ENCODE data around the gene PALD1. TPM values are rescaled to one million over a fixed set of nuclear protein-coding genes. Genes with fewer than 3 reads are reported as not detected.

PALD1 gene
- total RNA-seq, 4 donors from 2014 or later, result 5.4 to 10.9 (median 9.2) TPM

DNA sequence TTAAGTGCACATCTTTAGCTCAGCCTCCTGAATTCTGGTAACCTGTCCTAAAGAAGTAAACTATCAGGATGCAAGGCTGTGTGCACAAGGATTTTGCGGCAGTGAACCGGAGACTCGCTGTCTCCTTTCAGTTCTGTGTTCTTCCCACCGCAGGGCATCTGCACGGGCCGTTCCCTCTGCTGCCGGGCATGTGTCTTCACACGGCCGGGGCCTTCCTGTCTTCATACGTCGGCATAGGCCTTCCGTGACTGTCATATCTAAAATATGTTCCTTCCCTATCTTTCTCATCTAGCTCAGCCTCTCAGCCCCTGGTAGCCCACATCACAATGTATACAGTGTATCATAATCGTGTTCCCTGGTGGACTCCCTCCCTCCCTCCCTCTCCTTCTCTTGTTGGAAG, 16.4 kb downstream of the PALD1 start:
- TF ChIP-seq POLR2A (IDR thresholded peaks at IDR 0.05) (no peak), CTCF (IDR thresholded peaks at IDR 0.05) (no peak), EP300 (IDR thresholded peaks at IDR 0.05) (no peak)
- Histone ChIP-seq H3K27ac (peak overlapping the region in 2 of 4 donors; percentile 21 to 44), H3K4me1 (peaks cover 0 to 26% (median 19%) of the 10 kb centered on the region in 4 donors), H3K4me3 (peak overlapping the region in 1 of 4 donors; percentile 6), H3K27me3 (no peaks in the 10 kb centered on the region), H3K9me3 (no peaks in the 10 kb centered on the region), H3K36me3 (no peaks in the 10 kb centered on the region)
- DNase-seq (ENCODE audit: low spot score in 2 of 2), result no peak
- WGBS, 2 donors, result 67 to 74% methylated on average over 13 of the region's 13 CpGs

- H3K4me3 ChIP-seq, result no peak overlapping the region
- no peak for DNase-seq (ENCODE audit: low spot score in 2 of 2)
- no peaks in the 10 kb centered on the region for H3K9me3 ChIP-seq
- H3K27me3 ChIP-seq, result no peaks in the 10 kb centered on the region
- peaks cover 0 to 34% (median 19%) of the 10 kb centered on the region in 4 donors for H3K4me1 ChIP-seq
- peak overlapping the region in 1 of 4 donors; percentile 20 for H3K27ac ChIP-seq
- TF ChIP-seq POLR2A (IDR thresholded peaks at IDR 0.05) (no peak), EP300 (IDR thresholded peaks at IDR 0.05) (no peak), CTCF (IDR thresholded peaks at IDR 0.05) (no peak)
- no peaks in the 10 kb centered on the region for H3K36me3 ChIP-seq
- 93 to 95% methylated on average over 4 of the region's 4 CpGs for WGBS, 2 donors
Observed at GRCh38 chr10:70495691-70496261, 17.2 kb downstream of the PALD1 start.

GRCh38 chr10:70496341-70497119, 18.0 kb downstream of the PALD1 start:
- no peak for TF ChIP-seq POLR2A (IDR thresholded peaks at IDR 0.05)
- no peak for TF ChIP-seq EP300 (IDR thresholded peaks at IDR 0.05)
- TF ChIP-seq CTCF (IDR thresholded peaks at IDR 0.05), result no peak
- H3K9me3 ChIP-seq, result no peaks in the 10 kb centered on the region
- H3K27me3 ChIP-seq, result no peaks in the 10 kb centered on the region
- H3K27ac ChIP-seq, result peak overlapping the region in 1 of 4 donors; percentile 20
- H3K4me1 ChIP-seq, result peaks cover 0 to 41% (median 19%) of the 10 kb centered on the region in 4 donors
- H3K4me3 ChIP-seq, result no peak overlapping the region
- WGBS, 2 donors, result 80 to 81% methylated on average over 13 of the region's 13 CpGs
- DNase-seq (ENCODE audit: low spot score in 2 of 2), result no peak
- no peaks in the 10 kb centered on the region for H3K36me3 ChIP-seq

- peaks cover 0 to 41% (median 19%) of the 10 kb centered on the region in 4 donors for H3K4me1 ChIP-seq
- 81 to 88% methylated on average over 13 of the region's 13 CpGs for WGBS, 2 donors
Observed at GRCh38 chr10:70497120-70497545, 18.6 kb downstream of the PALD1 start.

More at GRCh38 chr10:70497120-70497545, 18.6 kb downstream of the PALD1 start:
- TF ChIP-seq POLR2A (IDR thresholded peaks at IDR 0.05) (no peak), CTCF (IDR thresholded peaks at IDR 0.05) (no peak), EP300 (IDR thresholded peaks at IDR 0.05) (no peak)
- no peaks in the 10 kb centered on the region for H3K27me3 ChIP-seq
- H3K27ac ChIP-seq, result no peak overlapping the region
- no peak overlapping the region for H3K4me3 ChIP-seq
- no peak for DNase-seq (ENCODE audit: low spot score in 2 of 2)
- no peaks in the 10 kb centered on the region for H3K9me3 ChIP-seq
- no peaks in the 10 kb centered on the region for H3K36me3 ChIP-seq

Measured in tibial nerve (tissue), 4 donors.